Ishikawa (cell line): Measurements from ENCODE around the gene DMAC2.

Experiments
- CEBPB ChIP-seq: IDR thresholded peaks from 2 replicates; pipeline ENCODE4 v1.6.1; 2012
- CREB1 ChIP-seq: IDR thresholded peaks from 2 replicates; pipeline ENCODE4 v1.6.1; 2012; ENCODE audit warnings: low read depth
- EGR1 ChIP-seq: IDR thresholded peaks from 2 replicates; pipeline ENCODE4 v1.6.1; 2012
- EP300 ChIP-seq: IDR thresholded peaks from 2 replicates; pipeline ENCODE4 v1.6.1; 2012; ENCODE audit warnings: borderline replicate concordance
- FOXM1 ChIP-seq: IDR thresholded peaks from 2 replicates; pipeline ENCODE4 v1.6.1; 2012; ENCODE audit warnings: low read depth, borderline replicate concordance
- NFIC ChIP-seq: IDR thresholded peaks from 2 replicates; pipeline ENCODE4 v1.6.1; 2012
- RAD21 ChIP-seq: IDR thresholded peaks from 2 replicates; pipeline ENCODE4 v1.6.1; 2012; ENCODE audit warnings: low read depth
- TAF1 ChIP-seq: IDR thresholded peaks from 2 replicates; pipeline ENCODE4 v1.6.1; 2012; ENCODE audit warnings: low read depth, mild to moderate bottlenecking
- TCF12 ChIP-seq: IDR thresholded peaks from 2 replicates; pipeline ENCODE4 v1.6.1; 2012; ENCODE audit warnings: low read depth
- TEAD4 ChIP-seq: IDR thresholded peaks from 2 replicates; pipeline ENCODE4 v1.6.1; 2012
- USF1 ChIP-seq: IDR thresholded peaks from 2 replicates; pipeline ENCODE4 v1.6.1; 2012
- YY1 ChIP-seq: IDR thresholded peaks from 2 replicates; pipeline ENCODE4 v1.6.1; 2012; ENCODE audit warnings: low read depth
- ZBTB7A ChIP-seq: IDR thresholded peaks from 2 replicates; pipeline ENCODE4 v1.6.1; 2012; ENCODE audit warnings: low read depth
- TF ChIP-seq, protein P1 (sequence below): IDR thresholded peaks from 2 replicates; pipeline ENCODE4 v1.6.1; 2012
- TF ChIP-seq, protein P2 (sequence below): IDR thresholded peaks from 2 replicates; pipeline ENCODE4 v1.6.1; 2012; ENCODE audit warnings: low read depth, mild to moderate bottlenecking

Gene DMAC2

DNA sequence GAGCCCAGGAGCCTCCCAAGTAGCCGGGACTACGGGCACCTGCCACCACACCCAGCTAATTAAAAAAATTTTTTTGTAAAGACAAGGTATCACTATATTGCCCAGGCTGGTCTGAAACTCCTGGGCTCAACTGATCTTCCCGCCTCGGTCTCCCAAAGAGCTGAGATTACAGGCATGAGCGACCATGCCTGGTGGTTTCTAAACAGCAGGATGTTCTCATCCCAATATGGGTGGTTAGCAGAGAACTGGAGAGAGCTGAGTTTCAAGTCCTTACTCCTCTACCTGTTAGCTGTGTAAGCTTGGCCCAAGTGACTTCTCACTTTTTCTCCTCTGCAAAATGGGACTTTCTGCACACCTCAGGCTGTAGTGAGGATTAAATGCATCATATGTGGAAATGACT, 55.4 kb downstream of the DMAC2 start:
- TF ChIP-seq NFIC = no peak
- TF ChIP-seq, protein P1, sequence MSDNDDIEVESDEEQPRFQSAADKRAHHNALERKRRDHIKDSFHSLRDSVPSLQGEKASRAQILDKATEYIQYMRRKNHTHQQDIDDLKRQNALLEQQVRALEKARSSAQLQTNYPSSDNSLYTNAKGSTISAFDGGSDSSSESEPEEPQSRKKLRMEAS = no peak
- no peak for TF ChIP-seq YY1
- TF ChIP-seq, protein P2, sequence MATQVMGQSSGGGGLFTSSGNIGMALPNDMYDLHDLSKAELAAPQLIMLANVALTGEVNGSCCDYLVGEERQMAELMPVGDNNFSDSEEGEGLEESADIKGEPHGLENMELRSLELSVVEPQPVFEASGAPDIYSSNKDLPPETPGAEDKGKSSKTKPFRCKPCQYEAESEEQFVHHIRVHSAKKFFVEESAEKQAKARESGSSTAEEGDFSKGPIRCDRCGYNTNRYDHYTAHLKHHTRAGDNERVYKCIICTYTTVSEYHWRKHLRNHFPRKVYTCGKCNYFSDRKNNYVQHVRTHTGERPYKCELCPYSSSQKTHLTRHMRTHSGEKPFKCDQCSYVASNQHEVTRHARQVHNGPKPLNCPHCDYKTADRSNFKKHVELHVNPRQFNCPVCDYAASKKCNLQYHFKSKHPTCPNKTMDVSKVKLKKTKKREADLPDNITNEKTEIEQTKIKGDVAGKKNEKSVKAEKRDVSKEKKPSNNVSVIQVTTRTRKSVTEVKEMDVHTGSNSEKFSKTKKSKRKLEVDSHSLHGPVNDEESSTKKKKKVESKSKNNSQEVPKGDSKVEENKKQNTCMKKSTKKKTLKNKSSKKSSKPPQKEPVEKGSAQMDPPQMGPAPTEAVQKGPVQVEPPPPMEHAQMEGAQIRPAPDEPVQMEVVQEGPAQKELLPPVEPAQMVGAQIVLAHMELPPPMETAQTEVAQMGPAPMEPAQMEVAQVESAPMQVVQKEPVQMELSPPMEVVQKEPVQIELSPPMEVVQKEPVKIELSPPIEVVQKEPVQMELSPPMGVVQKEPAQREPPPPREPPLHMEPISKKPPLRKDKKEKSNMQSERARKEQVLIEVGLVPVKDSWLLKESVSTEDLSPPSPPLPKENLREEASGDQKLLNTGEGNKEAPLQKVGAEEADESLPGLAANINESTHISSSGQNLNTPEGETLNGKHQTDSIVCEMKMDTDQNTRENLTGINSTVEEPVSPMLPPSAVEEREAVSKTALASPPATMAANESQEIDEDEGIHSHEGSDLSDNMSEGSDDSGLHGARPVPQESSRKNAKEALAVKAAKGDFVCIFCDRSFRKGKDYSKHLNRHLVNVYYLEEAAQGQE = no peak
- no peak for TF ChIP-seq EP300
- no peak for TF ChIP-seq FOXM1
- TF ChIP-seq RAD21 = no peak
- TF ChIP-seq ZBTB7A = no peak
- no peak for TF ChIP-seq USF1
- TF ChIP-seq CREB1 = no peak
- no peak for TF ChIP-seq EGR1
- no peak for TF ChIP-seq TAF1
- no peak for TF ChIP-seq TEAD4
- no peak for TF ChIP-seq TCF12
- TF ChIP-seq CEBPB = no peak
